Loucy (cell line): ENCODE measurements around the gene PCID2.

Experiments
- CTCF ChIP-seq: fragments of 200-600 bp; sonication (generic); conservative IDR thresholded peaks from 2 replicates; pipeline ENCODE4 v1.5.1; 2014; ENCODE audit warnings: mild to moderate bottlenecking, antibody characterized with exemption, low read length
- EZH2phosphoT487 ChIP-seq: fragments of 200-600 bp; IDR thresholded peaks from 2 replicates; pipeline ENCODE4 v1.6.1; 2018; ENCODE audit warnings: antibody characterized with exemption, mild to moderate bottlenecking, moderate library complexity, borderline replicate concordance

DNA sequence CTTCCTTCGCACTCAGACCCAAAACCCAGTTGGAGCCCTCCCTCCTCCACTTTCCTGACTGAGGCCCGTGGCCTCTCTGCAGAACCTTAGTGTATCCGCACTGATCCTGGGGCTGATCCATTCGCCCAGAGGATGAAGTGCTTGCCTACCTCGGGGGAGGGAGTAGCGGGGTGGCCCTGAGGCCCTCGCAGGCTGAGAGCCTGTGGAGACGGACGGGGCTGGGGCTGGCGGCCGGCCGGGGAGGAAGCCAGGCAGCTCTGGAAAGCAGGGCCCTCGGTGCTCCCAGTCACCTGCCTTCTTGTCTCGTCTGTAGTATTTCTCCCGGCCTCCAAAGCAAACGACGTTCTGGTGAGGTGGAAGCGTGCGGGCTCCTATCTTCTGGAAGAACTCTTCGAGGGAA is 48.8 kb downstream of the PCID2 start:
- TF ChIP-seq CTCF (no peak), EZH2phosphoT487 (no peak)
